Measurements from ENCODE around the gene FHOD1.

FHOD1 gene

GRCh38 chr16:67277294-67277998, 30.2 kb upstream of the FHOD1 start:
- DNase-seq: peak; percentile 92

GRCh38 chr16:67275321-67275720, 28.0 kb upstream of the FHOD1 start:
- DNase-seq: no peak

GRCh38 chr16:67271446-67271845, 24.2 kb upstream of the FHOD1 start:
- DNase-seq: no peak

GRCh38 chr16:67270931-67271338, 23.7 kb upstream of the FHOD1 start:
- DNase-seq: no peak

- no peak for DNase-seq
These were observed 22.5 kb upstream of the FHOD1 start for GRCh38 chr16:67269766-67270165.

- DNase-seq: no peak
These were observed 20.9 kb upstream of the FHOD1 start for GRCh38 chr16:67268136-67268579.

GRCh38 chr16:67265834-67266233, 18.6 kb upstream of the FHOD1 start:
- DNase-seq: no peak

GRCh38 chr16:67264866-67265265, 17.6 kb upstream of the FHOD1 start:
- DNase-seq: no peak

- no peak for DNase-seq
These were observed 17.0 kb upstream of the FHOD1 start for GRCh38 chr16:67264277-67264676.

- DNase-seq: no peak
These were observed 15.9 kb upstream of the FHOD1 start for GRCh38 chr16:67263201-67263600.

GRCh38 chr16:67260426-67261063, 13.3 kb upstream of the FHOD1 start:
- no peak for DNase-seq

- DNase-seq: no peak
These were observed 12.4 kb upstream of the FHOD1 start for GRCh38 chr16:67259705-67260104.

GRCh38 chr16:67258161-67258835, 11.0 kb upstream of the FHOD1 start:
- DNase-seq: no peak

- no peak for DNase-seq
These were observed 10.3 kb upstream of the FHOD1 start for GRCh38 chr16:67257486-67258160.

GRCh38 chr16:67256701-67257230, 9.5 kb upstream of the FHOD1 start:
- DNase-seq: no peak

- DNase-seq: no peak
These were observed 8.4 kb upstream of the FHOD1 start for GRCh38 chr16:67255553-67256221.

GRCh38 chr16:67254801-67255552, 7.7 kb upstream of the FHOD1 start:
- no peak for DNase-seq

GRCh38 chr16:67252609-67253497, 5.6 kb upstream of the FHOD1 start:
- no peak for DNase-seq

- DNase-seq: no peak
These were observed 2.7 kb upstream of the FHOD1 start for GRCh38 chr16:67250045-67250327.

- no peak for DNase-seq
These were observed 2.1 kb upstream of the FHOD1 start for GRCh38 chr16:67249178-67250044.

Measured in 8988T (cell line).